ENCODE measurements around the gene FAP. TPM values are rescaled to one million over a fixed set of nuclear protein-coding genes. Genes with fewer than 3 reads are reported as not detected.

FAP gene
- total RNA-seq, 1 experiment from 2014 or later: not detected

DNA sequence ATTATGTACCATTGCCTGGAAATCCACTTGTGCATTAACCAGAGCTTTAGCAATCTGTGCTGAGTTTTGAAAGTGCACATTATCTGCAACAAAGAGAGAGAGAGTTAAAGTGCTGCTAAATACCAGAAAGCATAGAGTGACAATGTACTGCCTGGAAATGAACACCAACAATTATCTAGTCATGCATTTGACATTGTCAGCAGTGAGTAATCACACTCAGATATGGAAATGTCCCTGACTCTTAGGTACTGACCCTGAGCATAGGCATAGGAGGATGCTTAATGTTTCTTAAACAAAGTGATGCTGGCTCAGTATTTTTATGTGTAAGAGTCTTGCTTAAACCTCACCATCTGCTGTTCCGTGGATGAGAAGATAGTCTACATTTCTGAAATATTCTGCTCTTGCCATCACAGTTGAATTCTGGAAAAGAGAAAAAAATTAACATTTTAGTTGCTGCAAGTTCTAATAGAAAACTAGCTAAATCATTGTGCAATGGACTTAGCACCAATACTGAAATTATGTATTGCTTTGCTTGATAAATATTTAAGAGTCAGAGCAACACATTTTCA, 70.4 kb downstream of the FAP start:
- no peaks in the 10 kb centered on the region for H3K4me1 ChIP-seq (replicated peaks; ENCODE audit: insufficient read depth)
- no peaks in the 10 kb centered on the region for H3K9me3 ChIP-seq (ENCODE audit: insufficient read depth, low read depth)
- ChIA-PET POLR2A (ENCODE audit: unreplicated experiment) (no interaction called here), CTCF (no interaction called here)
- TF ChIP-seq, protein P1, sequence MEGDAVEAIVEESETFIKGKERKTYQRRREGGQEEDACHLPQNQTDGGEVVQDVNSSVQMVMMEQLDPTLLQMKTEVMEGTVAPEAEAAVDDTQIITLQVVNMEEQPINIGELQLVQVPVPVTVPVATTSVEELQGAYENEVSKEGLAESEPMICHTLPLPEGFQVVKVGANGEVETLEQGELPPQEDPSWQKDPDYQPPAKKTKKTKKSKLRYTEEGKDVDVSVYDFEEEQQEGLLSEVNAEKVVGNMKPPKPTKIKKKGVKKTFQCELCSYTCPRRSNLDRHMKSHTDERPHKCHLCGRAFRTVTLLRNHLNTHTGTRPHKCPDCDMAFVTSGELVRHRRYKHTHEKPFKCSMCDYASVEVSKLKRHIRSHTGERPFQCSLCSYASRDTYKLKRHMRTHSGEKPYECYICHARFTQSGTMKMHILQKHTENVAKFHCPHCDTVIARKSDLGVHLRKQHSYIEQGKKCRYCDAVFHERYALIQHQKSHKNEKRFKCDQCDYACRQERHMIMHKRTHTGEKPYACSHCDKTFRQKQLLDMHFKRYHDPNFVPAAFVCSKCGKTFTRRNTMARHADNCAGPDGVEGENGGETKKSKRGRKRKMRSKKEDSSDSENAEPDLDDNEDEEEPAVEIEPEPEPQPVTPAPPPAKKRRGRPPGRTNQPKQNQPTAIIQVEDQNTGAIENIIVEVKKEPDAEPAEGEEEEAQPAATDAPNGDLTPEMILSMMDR (conservative IDR thresholded peaks at IDR 0.05): no peak
- no peak for TF ChIP-seq EZH2 (IDR thresholded peaks at IDR 0.05; ENCODE audit: low read depth)
- H3K27ac ChIP-seq: no peak overlapping the region
- H3F3A ChIP-seq (ENCODE audit: insufficient read depth, low read depth): no peaks in the 10 kb centered on the region
- H3K36me3 ChIP-seq (ENCODE audit: low read depth): no peaks in the 10 kb centered on the region
- H3K9me2 ChIP-seq (ENCODE audit: insufficient read depth): no peaks in the 10 kb centered on the region
- H3K27me3 ChIP-seq (ENCODE audit: insufficient read depth, low read depth): no peaks in the 10 kb centered on the region
- H3K4me3 ChIP-seq: no peak overlapping the region
- no peak overlapping the region for H2AFZ ChIP-seq
- intact Hi-C loops (cut with micrococcal nuclease; ENCODE audit: unreplicated experiment): no loop called here
- H3K4me2 ChIP-seq: no peak overlapping the region
- no TSS peak for BruUV-seq (replicated peaks)
- no peaks in the 10 kb centered on the region for H4K20me1 ChIP-seq (ENCODE audit: insufficient read depth)
- no peaks in the 10 kb centered on the region for H3K79me2 ChIP-seq (ENCODE audit: low read depth)
- DNase-seq: no peak

DNA sequence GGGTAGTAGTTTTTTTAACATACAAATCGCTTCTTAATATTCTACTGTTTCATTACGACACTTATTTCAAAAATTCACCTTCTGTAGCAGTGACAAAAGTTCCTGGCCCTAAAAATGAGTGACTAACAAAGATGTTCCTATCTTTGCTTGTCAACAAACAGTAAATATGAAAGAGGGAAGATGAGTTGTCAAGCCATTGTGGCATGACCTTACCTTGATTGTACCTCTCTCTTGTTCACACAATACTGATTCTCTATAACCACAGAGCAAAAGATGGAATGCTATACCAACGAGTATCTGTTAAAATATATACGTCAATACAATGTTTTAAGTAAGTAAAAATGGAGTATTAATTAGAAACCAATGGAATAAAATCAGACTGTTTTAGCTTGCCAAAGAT, 76.5 kb downstream of the FAP start:
- ChIA-PET CTCF (no interaction called here), POLR2A (ENCODE audit: unreplicated experiment) (no interaction called here)
- no peaks in the 10 kb centered on the region for H3K9me3 ChIP-seq (ENCODE audit: insufficient read depth, low read depth)

DNA sequence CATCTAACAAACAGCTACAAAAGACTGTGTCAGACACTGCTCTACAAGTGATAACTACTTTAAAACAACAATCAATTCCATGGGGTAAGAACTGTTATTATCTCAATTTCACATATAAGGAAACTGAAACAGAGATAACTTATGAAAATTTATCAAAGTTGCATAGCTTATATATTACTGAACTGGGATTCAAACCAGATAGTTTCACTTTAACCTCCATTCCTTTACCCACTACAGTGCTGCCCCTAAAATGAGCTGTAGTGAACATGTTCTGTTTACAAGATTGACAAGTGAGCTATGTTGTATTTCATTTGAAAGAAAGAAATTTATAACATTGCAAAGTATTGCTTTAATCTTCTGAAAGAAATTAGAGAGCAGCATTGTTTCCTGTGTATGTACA, 77.1 kb downstream of the FAP start:
- CTCF ChIA-PET: no interaction called here
- no peak overlapping the region for H3K4me3 ChIP-seq
- TF ChIP-seq, protein P1 (conservative IDR thresholded peaks at IDR 0.05): no peak
- no peak for TF ChIP-seq EZH2 (IDR thresholded peaks at IDR 0.05; ENCODE audit: low read depth)
- H3F3A ChIP-seq (ENCODE audit: insufficient read depth, low read depth): no peaks in the 10 kb centered on the region
- no peaks in the 10 kb centered on the region for H3K27me3 ChIP-seq (ENCODE audit: insufficient read depth, low read depth)
- BruUV-seq (replicated peaks): no TSS peak
- no peaks in the 10 kb centered on the region for H3K4me1 ChIP-seq (replicated peaks; ENCODE audit: insufficient read depth)
- H4K20me1 ChIP-seq (ENCODE audit: insufficient read depth): no peaks in the 10 kb centered on the region
- intact Hi-C loops (cut with micrococcal nuclease; ENCODE audit: unreplicated experiment): no loop called here
- POLR2A ChIA-PET (ENCODE audit: unreplicated experiment): no interaction called here
- no peak overlapping the region for H3K27ac ChIP-seq
- no peaks in the 10 kb centered on the region for H3K36me3 ChIP-seq (ENCODE audit: low read depth)
- no peaks in the 10 kb centered on the region for H3K9me2 ChIP-seq (ENCODE audit: insufficient read depth)
- no peak overlapping the region for H3K4me2 ChIP-seq
- H3K79me2 ChIP-seq (ENCODE audit: low read depth): no peaks in the 10 kb centered on the region
- DNase-seq: no peak
- no peaks in the 10 kb centered on the region for H3K9me3 ChIP-seq (ENCODE audit: insufficient read depth, low read depth)
- no peak overlapping the region for H2AFZ ChIP-seq

More for the DNA sequence above, 76.5 kb downstream of the FAP start:
- no TSS peak for BruUV-seq (replicated peaks)
- no peak overlapping the region for H2AFZ ChIP-seq
- no peak overlapping the region for H3K4me2 ChIP-seq
- no peaks in the 10 kb centered on the region for H3K27me3 ChIP-seq (ENCODE audit: insufficient read depth, low read depth)
- no peaks in the 10 kb centered on the region for H3K4me1 ChIP-seq (replicated peaks; ENCODE audit: insufficient read depth)
- H3K36me3 ChIP-seq (ENCODE audit: low read depth): no peaks in the 10 kb centered on the region
- H3K4me3 ChIP-seq: no peak overlapping the region
- TF ChIP-seq, protein P1 (conservative IDR thresholded peaks at IDR 0.05): no peak
- TF ChIP-seq EZH2 (IDR thresholded peaks at IDR 0.05; ENCODE audit: low read depth): no peak
- intact Hi-C loops (cut with micrococcal nuclease; ENCODE audit: unreplicated experiment): no loop called here
- no peaks in the 10 kb centered on the region for H3K79me2 ChIP-seq (ENCODE audit: low read depth)
- DNase-seq: no peak
- H3K9me2 ChIP-seq (ENCODE audit: insufficient read depth): no peaks in the 10 kb centered on the region
- H3K27ac ChIP-seq: no peak overlapping the region
- H4K20me1 ChIP-seq (ENCODE audit: insufficient read depth): no peaks in the 10 kb centered on the region
- H3F3A ChIP-seq (ENCODE audit: insufficient read depth, low read depth): no peaks in the 10 kb centered on the region

Data from PC-9 (cell line).